ENCODE measurements around the gene PRDM16.

Gene PRDM16

GRCh38 chr1:3405491-3405890 is 336.5 kb downstream of the PRDM16 start:
- TF ChIP-seq CTCF (IDR thresholded peaks at IDR 0.05; ENCODE audit: borderline replicate concordance, insufficient read depth, low read depth, low read length): no peak
- H3K4me3 ChIP-seq (ENCODE audit: low read depth, low read length): no peak overlapping the region

- TF ChIP-seq CTCF (IDR thresholded peaks at IDR 0.05; ENCODE audit: borderline replicate concordance, insufficient read depth, low read depth, low read length): no peak
- no peak overlapping the region for H3K4me3 ChIP-seq (ENCODE audit: low read depth, low read length)
These were observed 337.2 kb downstream of the PRDM16 start for GRCh38 chr1:3405974-3406867.

- no peak overlapping the region for H3K4me3 ChIP-seq (ENCODE audit: low read depth, low read length)
- TF ChIP-seq CTCF (IDR thresholded peaks at IDR 0.05; ENCODE audit: borderline replicate concordance, insufficient read depth, low read depth, low read length): no peak
These were observed 338.0 kb downstream of the PRDM16 start for GRCh38 chr1:3407021-3407420.

GRCh38 chr1:3408751-3409266 is 339.8 kb downstream of the PRDM16 start:
- TF ChIP-seq CTCF (IDR thresholded peaks at IDR 0.05; ENCODE audit: borderline replicate concordance, insufficient read depth, low read depth, low read length): no peak

GRCh38 chr1:3409366-3410141 is 340.6 kb downstream of the PRDM16 start:
- H3K4me3 ChIP-seq (ENCODE audit: low read depth, low read length): no peak overlapping the region
- no peak for TF ChIP-seq CTCF (IDR thresholded peaks at IDR 0.05; ENCODE audit: borderline replicate concordance, insufficient read depth, low read depth, low read length)

More at GRCh38 chr1:3408751-3409266, 339.8 kb downstream of the PRDM16 start:
- no peak overlapping the region for H3K4me3 ChIP-seq (ENCODE audit: low read depth, low read length)

- TF ChIP-seq CTCF (IDR thresholded peaks at IDR 0.05; ENCODE audit: borderline replicate concordance, insufficient read depth, low read depth, low read length): no peak
- H3K4me3 ChIP-seq (ENCODE audit: low read depth, low read length): no peak overlapping the region
These were observed 341.3 kb downstream of the PRDM16 start for GRCh38 chr1:3410142-3410925.

Measured in GM12875 (cell line).